Gastroesophageal sphincter (tissue), 3 donors: Measurements from ENCODE around the gene KRTAP9-8.

Experiments used
- CTCF ChIP-seq, 4 experiments: fragments of 200-600 bp in 2 of 4; fragments of 450-650 bp in 2 of 4; sonication (generic) in 1 of 4; IDR thresholded peaks; one replicate each; pipeline ENCODE4 v1.5.1; 2017 to 2019; ENCODE audit warnings: antibody characterized with exemption in 4 of 4, mild to moderate bottlenecking in 2 of 4, moderate library complexity in 2 of 4
- POLR2A ChIP-seq, 2 donors: fragments of 450-650 bp; IDR thresholded peaks; one replicate each; pipeline ENCODE4 v1.6.1; 2017; ENCODE audit warnings: antibody characterized with exemption in 2 of 2, mild to moderate bottlenecking in 2 of 2, moderate library complexity in 1 of 2
- POLR2AphosphoS5 ChIP-seq: sonication (generic); formaldehyde crosslinking; IDR thresholded peaks from one replicate; pipeline ENCODE4 v1.6.1; 2017; ENCODE audit warnings: antibody characterized with exemption

GRCh38 chr17:41278176-41278955 lies 40.6 kb downstream of the KRTAP9-8 start:
- no peak for TF ChIP-seq CTCF (IDR thresholded peaks at IDR 0.05)
- TF ChIP-seq POLR2AphosphoS5, result no peak
- TF ChIP-seq POLR2A (IDR thresholded peaks at IDR 0.05), result no peak
